Fibroblast of lung (primary cell): Measurements from ENCODE around the gene CCDC89.
"Not testable (repeated sequence)": the region's sequence is repeated elsewhere in the genome, so short reads cannot be mapped to it uniquely, and the experiment has no call there.

Source experiments
- CTCF ChIP-seq, 2 donors: IDR thresholded peaks in 1 of 2; conservative IDR thresholded peaks in 1 of 2; 1 replicate in 1 of 2; 2 replicates in 1 of 2; pipeline ENCODE4 v1.5.1; 2011 to 2012; ENCODE audit warnings: low read length in 2 of 2, control low read depth in 1 of 2, inconsistent platforms in 1 of 2, low read depth in 1 of 2, mild to moderate bottlenecking in 1 of 2
- EZH2 ChIP-seq: IDR thresholded peaks from 2 replicates; pipeline ENCODE4 v1.5.1; 2012; ENCODE audit warnings: low read length, control low read depth, mild to moderate bottlenecking; ENCODE audit errors: missing control alignments

GRCh38 chr11:85654343-85654742, 31.7 kb downstream of the CCDC89 start:
- TF ChIP-seq CTCF (conservative IDR thresholded peaks at IDR 0.05 in 1 of 2, IDR thresholded peaks at IDR 0.05 in 1 of 2; ENCODE audit: low read depth in 1 of 2, low read length in 2 of 2); EZH2: not testable (repeated sequence)
